WTC11 (cell line): ENCODE measurements around the gene WNT3A. TPM values are rescaled to one million over a fixed set of nuclear protein-coding genes. Genes with fewer than 3 reads are reported as not detected.

ENCODE experiments used
- ATAC-seq: fragments of 200-7000 bp; cut with Tn5 transposase; 2 replicates; pipeline ENCODE4 v1.10.0; 2021; ENCODE audit warnings: mild to moderate bottlenecking, moderate library complexity
- CTCF ChIA-PET: fragments of 300-600 bp; sonication (Branson Sonifier 250); formaldehyde crosslinking; loops from one replicate; lab custom pipeline; 2021; ENCODE audit warnings: antibody characterized with exemption; lab: Charles Lee
- POLR2A ChIA-PET: fragments of 350-600 bp; sonication (Branson Sonifier 250); formaldehyde crosslinking; loops from one replicate; lab custom pipeline; 2021; ENCODE audit warnings: antibody characterized with exemption; lab: Charles Lee
- DNase-seq: peaks from one replicate; pipeline ENCODE4 v3.0.0; 2021; ENCODE audit warnings: low spot score
- H3K27ac Mint-ChIP-seq: 2 replicates; pipeline ENCODE4 v1.8.0; 2021; ENCODE audit warnings: mixed read lengths
- H3K27me3 Mint-ChIP-seq: 2 replicates; pipeline ENCODE4 v1.8.0; 2021; ENCODE audit warnings: low read depth, mild to moderate bottlenecking, moderate library complexity, mixed read lengths
- H3K36me3 Mint-ChIP-seq: 2 replicates; pipeline ENCODE4 v1.8.0; 2021; ENCODE audit warnings: mixed read lengths
- H3K4me1 Mint-ChIP-seq: 2 replicates; pipeline ENCODE4 v1.8.0; 2022; ENCODE audit warnings: mixed read lengths
- H3K4me3 Mint-ChIP-seq: 2 replicates; pipeline ENCODE4 v1.8.0; 2021; ENCODE audit warnings: mild to moderate bottlenecking, moderate library complexity, mixed read lengths
- H3K9me3 Mint-ChIP-seq: 2 replicates; pipeline ENCODE4 v1.8.0; 2021; ENCODE audit warnings: mixed read lengths
- CREM ChIP-seq: sonication (generic); formaldehyde crosslinking; IDR thresholded peaks from 2 replicates; pipeline ENCODE4 v1.8.1; 2022; ENCODE audit warnings: mild to moderate bottlenecking, missing genetic modification reagents, moderate library complexity
- ESRRA ChIP-seq: sonication (generic); formaldehyde crosslinking; IDR thresholded peaks from 2 replicates; pipeline ENCODE4 v1.8.1; 2022; ENCODE audit warnings: mild to moderate bottlenecking, missing genetic modification reagents, borderline replicate concordance
- GRHL2 ChIP-seq: fragments of 250-450 bp; sonication (Bioruptor Pico); IDR thresholded peaks from 2 replicates; pipeline ENCODE4 v1.8.0; 2022; ENCODE audit warnings: mild to moderate bottlenecking, moderate library complexity; ENCODE audit not compliant: insufficient replicate concordance, severe bottlenecking
- JAZF1 ChIP-seq: fragments of 250-450 bp; sonication (Bioruptor Pico); IDR thresholded peaks from 2 replicates; pipeline ENCODE4 v1.9.0; 2021; ENCODE audit warnings: moderate library complexity, mild to moderate bottlenecking, inconsistent platforms
- NFATC4 ChIP-seq: fragments of 250-450 bp; sonication (Bioruptor Pico); IDR thresholded peaks from 2 replicates; pipeline ENCODE4 v1.9.0; 2021; ENCODE audit warnings: mild to moderate bottlenecking
- NR3C1 ChIP-seq: sonication (generic); formaldehyde crosslinking; conservative IDR thresholded peaks from 2 replicates; pipeline ENCODE4 v1.8.1; 2023; ENCODE audit warnings: low read depth, mild to moderate bottlenecking, missing genetic modification reagents
- OVOL2 ChIP-seq: fragments of 250-450 bp; sonication (Bioruptor Pico); IDR thresholded peaks from 2 replicates; pipeline ENCODE4 v1.9.0; 2021; ENCODE audit warnings: mild to moderate bottlenecking, borderline replicate concordance
- SMAD3 ChIP-seq: sonication (generic); formaldehyde crosslinking; IDR thresholded peaks from 2 replicates; pipeline ENCODE4 v1.8.0; 2022; ENCODE audit warnings: missing genetic modification reagents, mild to moderate bottlenecking, borderline replicate concordance
- SMAD4 ChIP-seq: sonication (generic); formaldehyde crosslinking; IDR thresholded peaks from 2 replicates; pipeline ENCODE4 v1.8.0; 2022; ENCODE audit warnings: mild to moderate bottlenecking, missing genetic modification reagents
- SP1 ChIP-seq: sonication (generic); formaldehyde crosslinking; conservative IDR thresholded peaks from 2 replicates; pipeline ENCODE4 v1.8.1; 2022; ENCODE audit warnings: missing genetic modification reagents
- ZNF423 ChIP-seq: fragments of 250-450 bp; sonication (Bioruptor Pico); IDR thresholded peaks from 2 replicates; pipeline ENCODE4 v2.1.2; 2022; ENCODE audit warnings: mild to moderate bottlenecking, moderate library complexity
- total RNA-seq: library from RNA; stranded (reverse); gene quantifications from 3 replicates; pipeline ENCODE4 v1.2.3, GENCODE V29; 2021
- TF ChIP-seq, protein P1 (sequence below): sonication (generic); formaldehyde crosslinking; conservative IDR thresholded peaks from 2 replicates; pipeline ENCODE4 v1.8.1; 2022; ENCODE audit warnings: mild to moderate bottlenecking, missing genetic modification reagents
- TF ChIP-seq, protein P2 (sequence below): sonication (generic); formaldehyde crosslinking; IDR thresholded peaks from 2 replicates; pipeline ENCODE4 v1.8.1; 2023; ENCODE audit warnings: mild to moderate bottlenecking, moderate library complexity, missing genetic modification reagents
- TF ChIP-seq, protein P3 (sequence below): fragments of 250-450 bp; sonication (Bioruptor Pico); IDR thresholded peaks from 2 replicates; pipeline ENCODE4 v1.9.0; 2021; ENCODE audit warnings: mild to moderate bottlenecking
- TF ChIP-seq, protein P4 (sequence below): sonication (generic); formaldehyde crosslinking; conservative IDR thresholded peaks from 2 replicates; pipeline ENCODE4 v1.8.1; 2023; ENCODE audit warnings: mild to moderate bottlenecking, low read depth, missing genetic modification reagents, moderate library complexity
- TF ChIP-seq, protein P5 (sequence below): sonication (generic); formaldehyde crosslinking; IDR thresholded peaks from 2 replicates; pipeline ENCODE4 v1.8.0; 2022; ENCODE audit warnings: mild to moderate bottlenecking, missing genetic modification reagents
- TF ChIP-seq, protein P6 (sequence below): fragments of 250-450 bp; sonication (Bioruptor Pico); IDR thresholded peaks from 2 replicates; pipeline ENCODE4 v1.9.0; 2021; ENCODE audit warnings: mild to moderate bottlenecking, borderline replicate concordance
- TF ChIP-seq, protein P7 (sequence below): sonication (generic); formaldehyde crosslinking; IDR thresholded peaks from 2 replicates; pipeline ENCODE4 v1.8.1; 2022; ENCODE audit warnings: low read depth, missing genetic modification reagents, borderline replicate concordance
- TF ChIP-seq, protein P8 (sequence below): sonication (generic); formaldehyde crosslinking; IDR thresholded peaks from 2 replicates; pipeline ENCODE4 v1.8.0; 2022; ENCODE audit warnings: mild to moderate bottlenecking, missing genetic modification reagents
- TF ChIP-seq, protein P9 (sequence below): sonication (generic); formaldehyde crosslinking; IDR thresholded peaks from 2 replicates; pipeline ENCODE4 v1.8.1; 2023; ENCODE audit warnings: mild to moderate bottlenecking, missing genetic modification reagents

WNT3A gene
- total RNA-seq, 1 experiment from 2014 or later = 0.17 TPM

DNA sequence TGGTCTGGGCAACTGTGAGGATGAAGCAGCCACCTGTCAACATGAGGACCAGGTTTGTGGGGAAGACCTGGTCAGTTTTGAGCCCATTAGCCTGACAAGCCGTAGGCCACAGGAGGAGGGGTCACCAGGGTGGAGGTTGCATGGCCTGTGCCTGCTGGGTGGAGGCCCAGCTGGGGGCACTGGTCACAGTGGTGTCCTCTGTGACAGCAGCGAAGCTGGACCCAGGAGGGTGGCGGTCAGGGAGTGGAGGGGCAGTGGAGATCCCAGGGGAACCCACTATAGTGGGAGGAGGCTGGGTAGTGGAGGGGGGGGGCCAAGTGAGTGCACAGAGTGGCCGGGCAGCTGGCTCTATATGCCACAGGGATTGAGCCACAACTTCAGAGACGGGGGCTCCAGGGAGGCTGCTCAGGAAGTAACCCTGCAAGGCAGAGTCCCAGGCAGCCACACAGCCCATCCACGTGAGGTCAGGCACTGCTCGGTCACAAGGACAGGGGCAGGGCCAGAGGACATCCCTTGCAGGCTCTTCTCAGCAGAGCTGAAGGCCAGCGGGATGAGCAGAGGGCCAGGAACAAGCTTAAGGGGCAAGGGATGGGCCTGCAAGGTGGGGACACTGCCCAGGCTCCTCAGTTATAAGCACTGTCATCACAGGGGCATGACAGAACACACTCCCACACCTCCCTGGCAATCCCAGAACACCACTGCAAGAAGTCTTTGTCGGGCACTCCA is 98.6 kb downstream of the WNT3A start:
- peaks cover 19% of the 10 kb centered on the region for H3K36me3 Mint-ChIP-seq
- TF ChIP-seq, protein P1, sequence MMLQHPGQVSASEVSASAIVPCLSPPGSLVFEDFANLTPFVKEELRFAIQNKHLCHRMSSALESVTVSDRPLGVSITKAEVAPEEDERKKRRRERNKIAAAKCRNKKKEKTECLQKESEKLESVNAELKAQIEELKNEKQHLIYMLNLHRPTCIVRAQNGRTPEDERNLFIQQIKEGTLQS = no peak
- TF ChIP-seq, protein P2, sequence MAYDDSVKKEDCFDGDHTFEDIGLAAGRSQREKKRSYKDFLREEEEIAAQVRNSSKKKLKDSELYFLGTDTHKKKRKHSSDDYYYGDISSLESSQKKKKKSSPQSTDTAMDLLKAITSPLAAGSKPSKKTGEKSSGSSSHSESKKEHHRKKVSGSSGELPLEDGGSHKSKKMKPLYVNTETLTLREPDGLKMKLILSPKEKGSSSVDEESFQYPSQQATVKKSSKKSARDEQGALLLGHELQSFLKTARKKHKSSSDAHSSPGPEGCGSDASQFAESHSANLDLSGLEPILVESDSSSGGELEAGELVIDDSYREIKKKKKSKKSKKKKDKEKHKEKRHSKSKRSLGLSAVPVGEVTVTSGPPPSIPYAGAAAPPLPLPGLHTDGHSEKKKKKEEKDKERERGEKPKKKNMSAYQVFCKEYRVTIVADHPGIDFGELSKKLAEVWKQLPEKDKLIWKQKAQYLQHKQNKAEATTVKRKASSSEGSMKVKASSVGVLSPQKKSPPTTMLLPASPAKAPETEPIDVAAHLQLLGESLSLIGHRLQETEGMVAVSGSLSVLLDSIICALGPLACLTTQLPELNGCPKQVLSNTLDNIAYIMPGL (CRISPR knock-in tag) = no peak
- TF ChIP-seq, protein P3, sequence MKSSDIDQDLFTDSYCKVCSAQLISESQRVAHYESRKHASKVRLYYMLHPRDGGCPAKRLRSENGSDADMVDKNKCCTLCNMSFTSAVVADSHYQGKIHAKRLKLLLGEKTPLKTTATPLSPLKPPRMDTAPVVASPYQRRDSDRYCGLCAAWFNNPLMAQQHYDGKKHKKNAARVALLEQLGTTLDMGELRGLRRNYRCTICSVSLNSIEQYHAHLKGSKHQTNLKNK = no peak
- TF ChIP-seq CREM (CRISPR knock-in tag) = no peak
- TF ChIP-seq GRHL2 (CRISPR knock-in tag) = no peak
- no peak for TF ChIP-seq ESRRA (CRISPR knock-in tag)
- no peak for TF ChIP-seq JAZF1 (CRISPR knock-in tag)
- TF ChIP-seq NFATC4 (CRISPR knock-in tag) = no peak
- no peak for TF ChIP-seq SMAD3 (CRISPR knock-in tag)
- TF ChIP-seq, protein P4, sequence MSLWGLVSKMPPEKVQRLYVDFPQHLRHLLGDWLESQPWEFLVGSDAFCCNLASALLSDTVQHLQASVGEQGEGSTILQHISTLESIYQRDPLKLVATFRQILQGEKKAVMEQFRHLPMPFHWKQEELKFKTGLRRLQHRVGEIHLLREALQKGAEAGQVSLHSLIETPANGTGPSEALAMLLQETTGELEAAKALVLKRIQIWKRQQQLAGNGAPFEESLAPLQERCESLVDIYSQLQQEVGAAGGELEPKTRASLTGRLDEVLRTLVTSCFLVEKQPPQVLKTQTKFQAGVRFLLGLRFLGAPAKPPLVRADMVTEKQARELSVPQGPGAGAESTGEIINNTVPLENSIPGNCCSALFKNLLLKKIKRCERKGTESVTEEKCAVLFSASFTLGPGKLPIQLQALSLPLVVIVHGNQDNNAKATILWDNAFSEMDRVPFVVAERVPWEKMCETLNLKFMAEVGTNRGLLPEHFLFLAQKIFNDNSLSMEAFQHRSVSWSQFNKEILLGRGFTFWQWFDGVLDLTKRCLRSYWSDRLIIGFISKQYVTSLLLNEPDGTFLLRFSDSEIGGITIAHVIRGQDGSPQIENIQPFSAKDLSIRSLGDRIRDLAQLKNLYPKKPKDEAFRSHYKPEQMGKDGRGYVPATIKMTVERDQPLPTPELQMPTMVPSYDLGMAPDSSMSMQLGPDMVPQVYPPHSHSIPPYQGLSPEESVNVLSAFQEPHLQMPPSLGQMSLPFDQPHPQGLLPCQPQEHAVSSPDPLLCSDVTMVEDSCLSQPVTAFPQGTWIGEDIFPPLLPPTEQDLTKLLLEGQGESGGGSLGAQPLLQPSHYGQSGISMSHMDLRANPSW (CRISPR knock-in tag) = no peak
- TF ChIP-seq NR3C1 (CRISPR knock-in tag) = no peak
- TF ChIP-seq, protein P5, sequence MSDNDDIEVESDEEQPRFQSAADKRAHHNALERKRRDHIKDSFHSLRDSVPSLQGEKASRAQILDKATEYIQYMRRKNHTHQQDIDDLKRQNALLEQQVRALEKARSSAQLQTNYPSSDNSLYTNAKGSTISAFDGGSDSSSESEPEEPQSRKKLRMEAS = no peak
- TF ChIP-seq, protein P6, sequence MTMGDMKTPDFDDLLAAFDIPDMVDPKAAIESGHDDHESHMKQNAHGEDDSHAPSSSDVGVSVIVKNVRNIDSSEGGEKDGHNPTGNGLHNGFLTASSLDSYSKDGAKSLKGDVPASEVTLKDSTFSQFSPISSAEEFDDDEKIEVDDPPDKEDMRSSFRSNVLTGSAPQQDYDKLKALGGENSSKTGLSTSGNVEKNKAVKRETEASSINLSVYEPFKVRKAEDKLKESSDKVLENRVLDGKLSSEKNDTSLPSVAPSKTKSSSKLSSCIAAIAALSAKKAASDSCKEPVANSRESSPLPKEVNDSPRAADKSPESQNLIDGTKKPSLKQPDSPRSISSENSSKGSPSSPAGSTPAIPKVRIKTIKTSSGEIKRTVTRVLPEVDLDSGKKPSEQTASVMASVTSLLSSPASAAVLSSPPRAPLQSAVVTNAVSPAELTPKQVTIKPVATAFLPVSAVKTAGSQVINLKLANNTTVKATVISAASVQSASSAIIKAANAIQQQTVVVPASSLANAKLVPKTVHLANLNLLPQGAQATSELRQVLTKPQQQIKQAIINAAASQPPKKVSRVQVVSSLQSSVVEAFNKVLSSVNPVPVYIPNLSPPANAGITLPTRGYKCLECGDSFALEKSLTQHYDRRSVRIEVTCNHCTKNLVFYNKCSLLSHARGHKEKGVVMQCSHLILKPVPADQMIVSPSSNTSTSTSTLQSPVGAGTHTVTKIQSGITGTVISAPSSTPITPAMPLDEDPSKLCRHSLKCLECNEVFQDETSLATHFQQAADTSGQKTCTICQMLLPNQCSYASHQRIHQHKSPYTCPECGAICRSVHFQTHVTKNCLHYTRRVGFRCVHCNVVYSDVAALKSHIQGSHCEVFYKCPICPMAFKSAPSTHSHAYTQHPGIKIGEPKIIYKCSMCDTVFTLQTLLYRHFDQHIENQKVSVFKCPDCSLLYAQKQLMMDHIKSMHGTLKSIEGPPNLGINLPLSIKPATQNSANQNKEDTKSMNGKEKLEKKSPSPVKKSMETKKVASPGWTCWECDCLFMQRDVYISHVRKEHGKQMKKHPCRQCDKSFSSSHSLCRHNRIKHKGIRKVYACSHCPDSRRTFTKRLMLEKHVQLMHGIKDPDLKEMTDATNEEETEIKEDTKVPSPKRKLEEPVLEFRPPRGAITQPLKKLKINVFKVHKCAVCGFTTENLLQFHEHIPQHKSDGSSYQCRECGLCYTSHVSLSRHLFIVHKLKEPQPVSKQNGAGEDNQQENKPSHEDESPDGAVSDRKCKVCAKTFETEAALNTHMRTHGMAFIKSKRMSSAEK (CRISPR knock-in tag) = no peak
- TF ChIP-seq, protein P7, sequence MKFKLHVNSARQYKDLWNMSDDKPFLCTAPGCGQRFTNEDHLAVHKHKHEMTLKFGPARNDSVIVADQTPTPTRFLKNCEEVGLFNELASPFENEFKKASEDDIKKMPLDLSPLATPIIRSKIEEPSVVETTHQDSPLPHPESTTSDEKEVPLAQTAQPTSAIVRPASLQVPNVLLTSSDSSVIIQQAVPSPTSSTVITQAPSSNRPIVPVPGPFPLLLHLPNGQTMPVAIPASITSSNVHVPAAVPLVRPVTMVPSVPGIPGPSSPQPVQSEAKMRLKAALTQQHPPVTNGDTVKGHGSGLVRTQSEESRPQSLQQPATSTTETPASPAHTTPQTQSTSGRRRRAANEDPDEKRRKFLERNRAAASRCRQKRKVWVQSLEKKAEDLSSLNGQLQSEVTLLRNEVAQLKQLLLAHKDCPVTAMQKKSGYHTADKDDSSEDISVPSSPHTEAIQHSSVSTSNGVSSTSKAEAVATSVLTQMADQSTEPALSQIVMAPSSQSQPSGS (CRISPR knock-in tag) = no peak
- no peak for TF ChIP-seq OVOL2 (CRISPR knock-in tag)
- no peak for TF ChIP-seq SMAD4 (CRISPR knock-in tag)
- no peak for TF ChIP-seq ZNF423 (CRISPR knock-in tag)
- no peak for TF ChIP-seq SP1 (CRISPR knock-in tag)
- TF ChIP-seq, protein P8, sequence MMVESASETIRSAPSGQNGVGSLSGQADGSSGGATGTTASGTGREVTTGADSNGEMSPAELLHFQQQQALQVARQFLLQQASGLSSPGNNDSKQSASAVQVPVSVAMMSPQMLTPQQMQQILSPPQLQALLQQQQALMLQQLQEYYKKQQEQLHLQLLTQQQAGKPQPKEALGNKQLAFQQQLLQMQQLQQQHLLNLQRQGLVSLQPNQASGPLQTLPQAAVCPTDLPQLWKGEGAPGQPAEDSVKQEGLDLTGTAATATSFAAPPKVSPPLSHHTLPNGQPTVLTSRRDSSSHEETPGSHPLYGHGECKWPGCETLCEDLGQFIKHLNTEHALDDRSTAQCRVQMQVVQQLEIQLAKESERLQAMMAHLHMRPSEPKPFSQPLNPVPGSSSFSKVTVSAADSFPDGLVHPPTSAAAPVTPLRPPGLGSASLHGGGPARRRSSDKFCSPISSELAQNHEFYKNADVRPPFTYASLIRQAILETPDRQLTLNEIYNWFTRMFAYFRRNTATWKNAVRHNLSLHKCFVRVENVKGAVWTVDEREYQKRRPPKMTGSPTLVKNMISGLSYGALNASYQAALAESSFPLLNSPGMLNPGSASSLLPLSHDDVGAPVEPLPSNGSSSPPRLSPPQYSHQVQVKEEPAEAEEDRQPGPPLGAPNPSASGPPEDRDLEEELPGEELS (CRISPR knock-in tag) = no peak
- TF ChIP-seq, protein P9, sequence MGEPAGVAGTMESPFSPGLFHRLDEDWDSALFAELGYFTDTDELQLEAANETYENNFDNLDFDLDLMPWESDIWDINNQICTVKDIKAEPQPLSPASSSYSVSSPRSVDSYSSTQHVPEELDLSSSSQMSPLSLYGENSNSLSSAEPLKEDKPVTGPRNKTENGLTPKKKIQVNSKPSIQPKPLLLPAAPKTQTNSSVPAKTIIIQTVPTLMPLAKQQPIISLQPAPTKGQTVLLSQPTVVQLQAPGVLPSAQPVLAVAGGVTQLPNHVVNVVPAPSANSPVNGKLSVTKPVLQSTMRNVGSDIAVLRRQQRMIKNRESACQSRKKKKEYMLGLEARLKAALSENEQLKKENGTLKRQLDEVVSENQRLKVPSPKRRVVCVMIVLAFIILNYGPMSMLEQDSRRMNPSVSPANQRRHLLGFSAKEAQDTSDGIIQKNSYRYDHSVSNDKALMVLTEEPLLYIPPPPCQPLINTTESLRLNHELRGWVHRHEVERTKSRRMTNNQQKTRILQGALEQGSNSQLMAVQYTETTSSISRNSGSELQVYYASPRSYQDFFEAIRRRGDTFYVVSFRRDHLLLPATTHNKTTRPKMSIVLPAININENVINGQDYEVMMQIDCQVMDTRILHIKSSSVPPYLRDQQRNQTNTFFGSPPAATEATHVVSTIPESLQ (CRISPR knock-in tag) = no peak
- TF ChIP-seq, all 79 proteins: peak for 0
- no peak overlapping the region for H3K4me3 Mint-ChIP-seq
- H3K27me3 Mint-ChIP-seq = peaks cover 13% of the 10 kb centered on the region
- peaks cover 20% of the 10 kb centered on the region for H3K4me1 Mint-ChIP-seq
- ChIA-PET CTCF (interaction anchor here (1.5 kb wide), 1 partner anchor 25 kb away, joined by 7 read pairs; no protein-coding TSS in a partner anchor), POLR2A (no interaction called here)
- ATAC-seq (no peak), DNase-seq (no peak)
- no peak overlapping the region for H3K27ac Mint-ChIP-seq
- H3K9me3 Mint-ChIP-seq = no peaks in the 10 kb centered on the region
